ENCODE results near the gene ADAM23. TPM values are rescaled to one million over a fixed set of nuclear protein-coding genes. Genes with fewer than 3 reads are reported as not detected.

Gene ADAM23
- total RNA-seq, 4 donors from 2014 or later = 2.7 to 12.5 (median 4.9) TPM

DNA sequence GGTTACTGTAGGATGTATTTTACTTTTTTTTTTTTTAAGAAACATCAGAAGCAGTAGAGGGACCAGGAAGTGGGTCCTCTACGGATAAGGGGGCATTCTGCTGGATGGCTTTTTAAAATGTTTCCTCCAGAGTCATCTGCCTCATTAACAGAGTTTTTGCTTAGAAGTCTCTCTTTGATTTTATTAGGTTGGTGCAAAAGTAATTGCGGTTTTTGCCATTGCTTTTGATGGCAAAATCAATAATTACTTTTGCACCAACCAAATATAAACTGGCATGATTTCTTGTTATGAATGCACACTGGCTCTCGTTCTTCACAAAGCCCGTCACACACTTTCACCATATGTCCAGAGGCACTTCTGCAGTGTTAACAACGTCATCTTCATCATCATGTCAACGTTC, 130.5 kb downstream of the ADAM23 start:
- Histone ChIP-seq H3K36me3 (peaks cover 0 to 17% (median 2%) of the 10 kb centered on the region in 3 donors), H3K4me1 (no peaks in the 10 kb centered on the region), H3K9me3 (no peaks in the 10 kb centered on the region), H3K27ac (no peak overlapping the region), H3K4me3 (no peak overlapping the region), H3K27me3 (no peaks in the 10 kb centered on the region)
- WGBS, 2 donors = 89 to 91% methylated on average over 6 of the region's 6 CpGs
- DNase-seq (ENCODE audit: low spot score in 2 of 2) = no peak
- TF ChIP-seq EP300 (IDR thresholded peaks at IDR 0.05) (no peak), POLR2A (IDR thresholded peaks at IDR 0.05) (no peak)
- TF ChIP-seq, protein P1, sequence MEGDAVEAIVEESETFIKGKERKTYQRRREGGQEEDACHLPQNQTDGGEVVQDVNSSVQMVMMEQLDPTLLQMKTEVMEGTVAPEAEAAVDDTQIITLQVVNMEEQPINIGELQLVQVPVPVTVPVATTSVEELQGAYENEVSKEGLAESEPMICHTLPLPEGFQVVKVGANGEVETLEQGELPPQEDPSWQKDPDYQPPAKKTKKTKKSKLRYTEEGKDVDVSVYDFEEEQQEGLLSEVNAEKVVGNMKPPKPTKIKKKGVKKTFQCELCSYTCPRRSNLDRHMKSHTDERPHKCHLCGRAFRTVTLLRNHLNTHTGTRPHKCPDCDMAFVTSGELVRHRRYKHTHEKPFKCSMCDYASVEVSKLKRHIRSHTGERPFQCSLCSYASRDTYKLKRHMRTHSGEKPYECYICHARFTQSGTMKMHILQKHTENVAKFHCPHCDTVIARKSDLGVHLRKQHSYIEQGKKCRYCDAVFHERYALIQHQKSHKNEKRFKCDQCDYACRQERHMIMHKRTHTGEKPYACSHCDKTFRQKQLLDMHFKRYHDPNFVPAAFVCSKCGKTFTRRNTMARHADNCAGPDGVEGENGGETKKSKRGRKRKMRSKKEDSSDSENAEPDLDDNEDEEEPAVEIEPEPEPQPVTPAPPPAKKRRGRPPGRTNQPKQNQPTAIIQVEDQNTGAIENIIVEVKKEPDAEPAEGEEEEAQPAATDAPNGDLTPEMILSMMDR (IDR thresholded peaks at IDR 0.05) = no peak

- H3K27me3 ChIP-seq = no peaks in the 10 kb centered on the region
- H3K36me3 ChIP-seq = peaks cover 0 to 8% (median 0%) of the 10 kb centered on the region in 3 donors
- peaks cover 0 to 6% (median under 1%) of the 10 kb centered on the region in 4 donors for H3K9me3 ChIP-seq
- no peak overlapping the region for H3K27ac ChIP-seq
- H3K4me1 ChIP-seq = no peaks in the 10 kb centered on the region
- DNase-seq (ENCODE audit: low spot score in 2 of 2) = no peak
- 68 to 69% methylated on average over 11 of the region's 11 CpGs for WGBS, 2 donors
- no peak overlapping the region for H3K4me3 ChIP-seq
- TF ChIP-seq POLR2A (IDR thresholded peaks at IDR 0.05) (no peak), EP300 (IDR thresholded peaks at IDR 0.05) (no peak)
- TF ChIP-seq, protein P1 (IDR thresholded peaks at IDR 0.05) = no peak
These were observed 141.2 kb downstream of the ADAM23 start for GRCh38 chr2:206584323-206585116.

DNA sequence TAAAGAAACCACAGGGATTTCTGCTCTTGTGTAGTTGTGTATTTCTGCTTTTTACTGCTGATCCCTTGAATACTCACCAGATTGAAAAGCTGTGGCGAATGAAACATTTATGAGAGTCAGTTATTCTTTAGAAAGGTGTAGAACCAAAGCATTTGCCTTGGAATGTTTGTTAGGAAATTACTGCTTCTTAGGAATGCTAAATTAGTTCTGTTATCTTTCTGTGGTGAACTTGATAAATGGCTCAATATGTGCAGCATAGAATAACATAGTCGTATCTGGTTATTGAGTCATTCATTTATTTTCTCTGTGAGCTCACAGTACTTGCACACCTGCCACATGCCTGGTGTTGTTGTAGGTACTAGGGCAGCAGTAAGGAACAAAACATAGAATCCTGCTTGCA, 142.0 kb downstream of the ADAM23 start:
- H3K9me3 ChIP-seq = peaks cover 0 to 3% (median 0%) of the 10 kb centered on the region in 4 donors
- H3K27ac ChIP-seq = no peak overlapping the region
- peaks cover 0 to 7% (median 0%) of the 10 kb centered on the region in 3 donors for H3K36me3 ChIP-seq
- no peaks in the 10 kb centered on the region for H3K27me3 ChIP-seq
- no peak overlapping the region for H3K4me3 ChIP-seq
- DNase-seq (ENCODE audit: low spot score in 2 of 2) = no peak
- 78 to 86% methylated on average over 2 of the region's 2 CpGs for WGBS, 2 donors
- TF ChIP-seq EP300 (IDR thresholded peaks at IDR 0.05) (no peak), POLR2A (IDR thresholded peaks at IDR 0.05) (no peak)
- TF ChIP-seq, protein P1 (IDR thresholded peaks at IDR 0.05) = no peak
- no peaks in the 10 kb centered on the region for H3K4me1 ChIP-seq

- Histone ChIP-seq H3K4me3 (no peak overlapping the region), H3K9me3 (no peaks in the 10 kb centered on the region), H3K27ac (no peak overlapping the region), H3K27me3 (no peaks in the 10 kb centered on the region), H3K4me1 (no peaks in the 10 kb centered on the region), H3K36me3 (peaks cover 0 to 9% (median 0%) of the 10 kb centered on the region in 3 donors)
- no peak for DNase-seq (ENCODE audit: low spot score in 2 of 2)
- no peak for TF ChIP-seq EP300 (IDR thresholded peaks at IDR 0.05)
- TF ChIP-seq, protein P1 (IDR thresholded peaks at IDR 0.05) = no peak
- TF ChIP-seq POLR2A (IDR thresholded peaks at IDR 0.05) = no peak
- 46 to 54% methylated on average over 1 of the region's 1 CpG for WGBS, 2 donors
These were observed 143.3 kb downstream of the ADAM23 start for GRCh38 chr2:206586609-206587008.

GRCh38 chr2:206597717-206598218, 154.4 kb downstream of the ADAM23 start:
- TF ChIP-seq POLR2A (IDR thresholded peaks at IDR 0.05) = no peak
- no peak for TF ChIP-seq EP300 (IDR thresholded peaks at IDR 0.05)
- TF ChIP-seq, protein P1 (IDR thresholded peaks at IDR 0.05) = no peak

More at GRCh38 chr2:206597717-206598218, 154.4 kb downstream of the ADAM23 start:
- Histone ChIP-seq H3K9me3 (no peaks in the 10 kb centered on the region), H3K4me1 (no peaks in the 10 kb centered on the region), H3K27ac (no peak overlapping the region), H3K4me3 (no peak overlapping the region), H3K36me3 (peaks cover 0 to 31% (median 0%) of the 10 kb centered on the region in 3 donors), H3K27me3 (no peaks in the 10 kb centered on the region)
- 94 to 95% methylated on average over 3 of the region's 3 CpGs for WGBS, 2 donors
- no peak for DNase-seq (ENCODE audit: low spot score in 2 of 2)

Data from tibial nerve (tissue), 4 donors.